ENCODE results near the gene USP15.
"Not testable (repeated sequence)": the region's sequence is repeated elsewhere in the genome, so short reads cannot be mapped to it uniquely, and the experiment has no call there.

Gene USP15

GRCh38 chr12:62434494-62435302 is 174.5 kb downstream of the USP15 start:
- Histone ChIP-seq H3K9me3 (ENCODE audit: control insufficient read depth, low read length) (no peaks in the 10 kb centered on the region), H3K36me3 (ENCODE audit: control insufficient read depth, insufficient read depth, low read length) (no peaks in the 10 kb centered on the region), H3K27me3 (ENCODE audit: control insufficient read depth, insufficient read depth, low read length, poor library complexity, severe bottlenecking) (peaks cover 29% of the 10 kb centered on the region), H3K4me3 (ENCODE audit: insufficient read depth, low read depth, low read length) (peak overlapping the region; percentile 29), H3K27ac (ENCODE audit: insufficient read depth, low read depth, low read length, poor library complexity, severe bottlenecking) (no peak overlapping the region), H3K4me1 (ENCODE audit: control insufficient read depth, insufficient read depth, low read length) (no peaks in the 10 kb centered on the region)
- 54 to 59% methylated on average over 10 to 15 of the region's 16 CpGs for WGBS, 2 experiments

GRCh38 chr12:62435303-62436163 is 175.3 kb downstream of the USP15 start:
- Histone ChIP-seq H3K27me3 (ENCODE audit: control insufficient read depth, insufficient read depth, low read length, poor library complexity, severe bottlenecking) (peaks cover 29% of the 10 kb centered on the region), H3K4me1 (ENCODE audit: control insufficient read depth, insufficient read depth, low read length) (no peaks in the 10 kb centered on the region), H3K4me3 (ENCODE audit: insufficient read depth, low read depth, low read length) (peak overlapping the region; percentile 29), H3K9me3 (ENCODE audit: control insufficient read depth, low read length) (no peaks in the 10 kb centered on the region), H3K27ac (ENCODE audit: insufficient read depth, low read depth, low read length, poor library complexity, severe bottlenecking) (no peak overlapping the region), H3K36me3 (ENCODE audit: control insufficient read depth, insufficient read depth, low read length) (no peaks in the 10 kb centered on the region)
- 5 to 7% methylated on average over 29 of the region's 29 CpGs for WGBS, 2 experiments

- Histone ChIP-seq H3K27me3 (ENCODE audit: control insufficient read depth, insufficient read depth, low read length, poor library complexity, severe bottlenecking) (peaks cover 29% of the 10 kb centered on the region), H3K4me1 (ENCODE audit: control insufficient read depth, insufficient read depth, low read length) (no peaks in the 10 kb centered on the region), H3K4me3 (ENCODE audit: insufficient read depth, low read depth, low read length) (peak overlapping the region; percentile 29), H3K36me3 (ENCODE audit: control insufficient read depth, insufficient read depth, low read length) (no peaks in the 10 kb centered on the region), H3K9me3 (ENCODE audit: control insufficient read depth, low read length) (no peaks in the 10 kb centered on the region), H3K27ac (ENCODE audit: insufficient read depth, low read depth, low read length, poor library complexity, severe bottlenecking) (no peak overlapping the region)
- WGBS, 2 experiments = 88 to 89% methylated on average over 12 of the region's 12 CpGs
Observed at GRCh38 chr12:62436164-62436503, 175.9 kb downstream of the USP15 start.

- Histone ChIP-seq H3K4me1 (ENCODE audit: control insufficient read depth, insufficient read depth, low read length) (no peaks in the 10 kb centered on the region), H3K9me3 (ENCODE audit: control insufficient read depth, low read length) (no peaks in the 10 kb centered on the region), H3K27ac (ENCODE audit: insufficient read depth, low read depth, low read length, poor library complexity, severe bottlenecking) (no peak overlapping the region), H3K27me3 (ENCODE audit: control insufficient read depth, insufficient read depth, low read length, poor library complexity, severe bottlenecking) (peaks cover 19% of the 10 kb centered on the region), H3K4me3 (ENCODE audit: insufficient read depth, low read depth, low read length) (no peak overlapping the region), H3K36me3 (ENCODE audit: control insufficient read depth, insufficient read depth, low read length) (no peaks in the 10 kb centered on the region)
- WGBS, 2 experiments = 29 to 31% methylated on average over 6 of the region's 6 CpGs
Observed at GRCh38 chr12:62438098-62438692, 178.0 kb downstream of the USP15 start.

GRCh38 chr12:62446754-62447452 is 186.7 kb downstream of the USP15 start:
- no peaks in the 10 kb centered on the region for H3K36me3 ChIP-seq (ENCODE audit: control insufficient read depth, insufficient read depth, low read length)
- H3K4me3 ChIP-seq (ENCODE audit: insufficient read depth, low read depth, low read length) = no peak overlapping the region
- H3K9me3 ChIP-seq (ENCODE audit: control insufficient read depth, low read length) = no peaks in the 10 kb centered on the region
- H3K27ac ChIP-seq (ENCODE audit: insufficient read depth, low read depth, low read length, poor library complexity, severe bottlenecking) = no peak overlapping the region
- 82 to 89% methylated on average over 2 of the region's 2 CpGs for WGBS, 2 experiments
- no peaks in the 10 kb centered on the region for H3K27me3 ChIP-seq (ENCODE audit: control insufficient read depth, insufficient read depth, low read length, poor library complexity, severe bottlenecking)
- H3K4me1 ChIP-seq (ENCODE audit: control insufficient read depth, insufficient read depth, low read length) = no peaks in the 10 kb centered on the region

GRCh38 chr12:62448436-62448835 is 188.2 kb downstream of the USP15 start:
- H3K36me3 ChIP-seq (ENCODE audit: control insufficient read depth, insufficient read depth, low read length) = no peaks in the 10 kb centered on the region
- H3K9me3 ChIP-seq (ENCODE audit: control insufficient read depth, low read length) = no peaks in the 10 kb centered on the region
- H3K4me3 ChIP-seq (ENCODE audit: insufficient read depth, low read depth, low read length) = no peak overlapping the region
- no peak overlapping the region for H3K27ac ChIP-seq (ENCODE audit: insufficient read depth, low read depth, low read length, poor library complexity, severe bottlenecking)
- H3K27me3 ChIP-seq (ENCODE audit: control insufficient read depth, insufficient read depth, low read length, poor library complexity, severe bottlenecking) = no peaks in the 10 kb centered on the region
- H3K4me1 ChIP-seq (ENCODE audit: control insufficient read depth, insufficient read depth, low read length) = no peaks in the 10 kb centered on the region
- 100% methylated on average over 2 of the region's 3 CpGs for WGBS, 2 experiments

GRCh38 chr12:62455429-62455828 is 195.2 kb downstream of the USP15 start:
- H3K4me1 ChIP-seq (ENCODE audit: control insufficient read depth, insufficient read depth, low read length); H3K27ac ChIP-seq (ENCODE audit: insufficient read depth, low read depth, low read length, poor library complexity, severe bottlenecking); H3K9me3 ChIP-seq (ENCODE audit: control insufficient read depth, low read length); H3K4me3 ChIP-seq (ENCODE audit: insufficient read depth, low read depth, low read length); H3K27me3 ChIP-seq (ENCODE audit: control insufficient read depth, insufficient read depth, low read length, poor library complexity, severe bottlenecking); H3K36me3 ChIP-seq (ENCODE audit: control insufficient read depth, insufficient read depth, low read length): not testable (repeated sequence)
- 72 to 74% methylated on average over 2 of the region's 2 CpGs for WGBS, 2 experiments

GRCh38 chr12:62458626-62459025 is 198.4 kb downstream of the USP15 start:
- Histone ChIP-seq H3K9me3 (ENCODE audit: control insufficient read depth, low read length) (no peaks in the 10 kb centered on the region), H3K27me3 (ENCODE audit: control insufficient read depth, insufficient read depth, low read length, poor library complexity, severe bottlenecking) (no peaks in the 10 kb centered on the region), H3K36me3 (ENCODE audit: control insufficient read depth, insufficient read depth, low read length) (no peaks in the 10 kb centered on the region), H3K4me1 (ENCODE audit: control insufficient read depth, insufficient read depth, low read length) (no peaks in the 10 kb centered on the region), H3K27ac (ENCODE audit: insufficient read depth, low read depth, low read length, poor library complexity, severe bottlenecking) (no peak overlapping the region), H3K4me3 (ENCODE audit: insufficient read depth, low read depth, low read length) (no peak overlapping the region)
- 96 to 98% methylated on average over 3 of the region's 3 CpGs for WGBS, 2 experiments

GRCh38 chr12:62459976-62460375 is 199.8 kb downstream of the USP15 start:
- H3K4me3 ChIP-seq (ENCODE audit: insufficient read depth, low read depth, low read length) = no peak overlapping the region
- H3K27me3 ChIP-seq (ENCODE audit: control insufficient read depth, insufficient read depth, low read length, poor library complexity, severe bottlenecking) = no peaks in the 10 kb centered on the region
- no peaks in the 10 kb centered on the region for H3K36me3 ChIP-seq (ENCODE audit: control insufficient read depth, insufficient read depth, low read length)
- no peak overlapping the region for H3K27ac ChIP-seq (ENCODE audit: insufficient read depth, low read depth, low read length, poor library complexity, severe bottlenecking)
- no peaks in the 10 kb centered on the region for H3K9me3 ChIP-seq (ENCODE audit: control insufficient read depth, low read length)
- H3K4me1 ChIP-seq (ENCODE audit: control insufficient read depth, insufficient read depth, low read length) = no peaks in the 10 kb centered on the region

All from ectodermal cell (in vitro differentiated cells).